HG02970 (cell line): ENCODE measurements around the gene BRIP1.

Experiments used
- ATAC-seq: cut with Tn5 transposase; IDR thresholded peaks from one replicate; pipeline ENCODE4 v1.9.1; 2021; ENCODE audit warnings: mild to moderate bottlenecking, moderate library complexity, moderate number of reproducible peaks; ENCODE audit not compliant: unreplicated experiment, low FRiP score

Gene BRIP1

GRCh38 chr17:61644800-61645774 lies 218.2 kb downstream of the BRIP1 start:
- ATAC-seq = no peak

DNA sequence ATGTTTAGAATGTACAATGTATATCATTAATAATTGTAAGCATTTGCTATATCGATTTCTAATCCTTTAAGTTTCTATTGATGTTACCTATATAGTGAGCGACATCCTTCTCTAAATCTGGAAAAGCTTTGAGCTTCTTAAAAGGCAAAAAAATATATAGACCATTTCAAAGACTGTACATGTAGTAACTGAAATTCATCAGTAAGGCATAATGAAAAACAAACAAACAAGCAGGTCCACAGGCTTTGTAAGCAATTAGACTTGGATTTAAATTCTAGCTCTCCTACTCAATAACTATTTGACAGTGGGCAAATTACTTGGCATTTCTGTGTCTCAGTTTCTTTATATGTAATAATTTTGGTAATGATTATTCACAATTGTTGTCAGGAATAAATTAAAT lies 220.6 kb downstream of the BRIP1 start:
- ATAC-seq = no peak

DNA sequence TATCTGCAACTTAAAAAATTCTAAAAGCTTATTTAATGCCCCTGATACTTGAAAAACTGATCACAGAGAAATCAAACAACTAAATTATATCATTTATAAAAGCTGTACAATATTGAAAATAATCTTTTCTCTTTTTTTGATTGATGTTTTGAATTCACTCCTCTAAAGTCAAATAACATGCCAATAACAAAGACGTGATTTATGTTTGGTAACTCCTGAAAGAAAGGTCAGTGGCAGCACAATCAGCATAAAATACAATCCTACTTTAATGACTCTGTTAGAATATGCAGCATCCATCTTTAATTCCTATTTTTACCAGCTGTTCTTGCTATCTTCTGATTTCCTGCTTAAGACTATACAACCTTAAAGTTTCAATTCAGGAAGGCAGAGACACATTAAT lies 221.6 kb downstream of the BRIP1 start:
- ATAC-seq = no peak

- no peak for ATAC-seq
These were observed 222.2 kb downstream of the BRIP1 start for GRCh38 chr17:61641084-61641483.

DNA sequence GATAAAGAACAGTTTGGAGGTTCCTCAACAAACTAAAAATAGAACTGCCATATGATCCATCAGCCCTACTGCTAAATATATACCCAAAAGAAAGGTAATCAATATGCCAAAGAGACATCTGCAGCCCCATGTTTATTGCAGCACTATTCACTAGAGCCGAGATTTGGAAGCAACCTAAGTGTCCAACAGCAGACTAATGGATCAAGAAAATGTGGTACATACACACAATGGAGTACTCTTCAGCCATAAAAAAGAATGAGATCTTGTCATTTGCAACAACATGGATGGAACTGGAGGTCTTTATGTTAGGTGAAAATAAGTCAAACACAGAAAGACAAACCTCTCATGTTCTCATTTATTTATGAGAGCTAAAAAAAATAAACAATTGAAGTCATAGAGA lies 223.5 kb downstream of the BRIP1 start:
- no peak for ATAC-seq

DNA sequence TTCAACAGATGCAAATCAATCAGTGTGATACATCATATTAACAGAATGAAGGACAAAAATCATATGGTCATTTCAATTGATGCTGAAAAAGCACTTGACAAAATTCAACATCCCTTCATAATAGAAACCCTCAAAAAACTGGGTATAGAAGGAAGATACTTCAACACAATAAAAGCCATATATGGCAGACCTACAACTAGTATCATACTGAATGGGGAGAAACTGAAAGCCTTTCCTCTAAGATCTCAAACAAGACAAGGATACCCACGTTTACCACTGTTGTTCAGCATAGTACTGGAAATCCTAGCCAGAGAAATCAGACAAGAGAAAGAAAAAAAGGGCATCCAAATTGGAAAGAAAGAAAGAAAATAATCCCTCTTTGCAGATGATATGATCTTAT lies 225.2 kb downstream of the BRIP1 start:
- ATAC-seq = no peak

GRCh38 chr17:61635913-61636432 lies 227.4 kb downstream of the BRIP1 start:
- ATAC-seq = no peak

- ATAC-seq = no peak
These were observed 228.3 kb downstream of the BRIP1 start for GRCh38 chr17:61634942-61635538.

DNA sequence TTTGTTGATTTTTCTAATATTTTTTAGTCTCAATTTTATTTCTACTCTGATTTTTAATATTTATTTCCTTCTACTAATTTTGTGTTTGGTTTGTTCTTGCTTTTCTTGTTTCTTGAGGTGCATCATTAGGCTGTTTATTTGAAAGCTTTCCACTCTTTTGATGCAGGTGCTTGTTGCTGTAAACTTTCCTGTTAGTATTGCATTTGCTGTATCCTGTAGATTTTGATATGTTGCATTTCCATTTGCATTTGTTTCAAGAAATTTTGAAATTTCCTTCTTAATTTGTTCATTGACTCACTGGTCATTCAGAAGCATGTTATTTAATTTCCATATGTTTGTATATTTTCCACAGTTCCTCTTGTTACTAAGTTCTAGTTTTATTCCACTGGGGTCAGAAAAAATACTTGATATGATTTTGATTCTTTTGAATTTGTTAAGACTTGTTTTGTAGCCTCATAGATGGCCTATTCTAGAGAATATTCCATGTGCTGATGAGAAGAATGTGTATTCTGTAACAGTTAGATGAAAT lies 229.3 kb downstream of the BRIP1 start:
- ATAC-seq = no peak

GRCh38 chr17:61632826-61633225 lies 230.5 kb downstream of the BRIP1 start:
- no peak for ATAC-seq

DNA sequence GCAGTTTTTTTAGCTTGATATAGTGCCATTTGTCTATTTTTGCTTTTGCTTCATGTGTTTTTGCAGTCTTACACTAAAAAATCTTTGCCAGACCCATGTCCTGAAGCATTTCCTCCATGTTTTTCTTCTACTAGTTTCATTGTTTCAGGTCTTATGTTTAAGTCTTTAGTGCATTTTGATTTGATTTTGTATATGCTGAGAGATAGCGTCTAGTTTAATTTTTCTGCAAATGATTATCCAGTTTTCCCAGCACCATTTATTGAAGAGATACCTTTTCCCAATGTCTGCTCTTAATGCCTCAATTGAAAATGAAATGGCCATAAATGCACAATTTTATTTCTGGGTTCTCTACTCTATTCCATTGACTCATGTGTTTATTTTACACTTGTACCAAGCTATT lies 231.5 kb downstream of the BRIP1 start:
- ATAC-seq = no peak
